HG02938 (cell line): ENCODE measurements around the gene OR2F1.

ENCODE experiments used
- ATAC-seq: cut with Tn5 transposase; IDR thresholded peaks from one replicate; pipeline ENCODE4 v1.9.1; 2021; ENCODE audit warnings: mild to moderate bottlenecking, moderate library complexity; ENCODE audit not compliant: unreplicated experiment

The OR2F1 gene

GRCh38 chr7:143953421-143953820, 1.2 kb upstream of the OR2F1 start:
- ATAC-seq = no peak

GRCh38 chr7:143954135-143954534, 509 bp upstream of the OR2F1 start:
- ATAC-seq = no peak

- ATAC-seq = no peak
These were observed 4.1 kb downstream of the OR2F1 start for GRCh38 chr7:143958781-143959180.

GRCh38 chr7:143960813-143961610, 6.4 kb downstream of the OR2F1 start:
- no peak for ATAC-seq

- no peak for ATAC-seq
These were observed 10.6 kb downstream of the OR2F1 start for GRCh38 chr7:143965280-143965679.

- ATAC-seq = no peak
These were observed 12.8 kb downstream of the OR2F1 start for GRCh38 chr7:143967398-143967797.

- no peak for ATAC-seq
These were observed 19.3 kb downstream of the OR2F1 start for GRCh38 chr7:143973870-143974416.

GRCh38 chr7:143974459-143974858, 19.8 kb downstream of the OR2F1 start:
- ATAC-seq = no peak

GRCh38 chr7:143975617-143976016, 21.0 kb downstream of the OR2F1 start:
- no peak for ATAC-seq

- ATAC-seq = no peak
These were observed 23.9 kb downstream of the OR2F1 start for GRCh38 chr7:143978585-143978984.

GRCh38 chr7:143979359-143979758, 24.7 kb downstream of the OR2F1 start:
- ATAC-seq = no peak

GRCh38 chr7:143979998-143980397, 25.4 kb downstream of the OR2F1 start:
- no peak for ATAC-seq

- no peak for ATAC-seq
These were observed 26.3 kb downstream of the OR2F1 start for GRCh38 chr7:143980746-143981510.

- no peak for ATAC-seq
These were observed 29.3 kb downstream of the OR2F1 start for GRCh38 chr7:143983960-143984359.

- no peak for ATAC-seq
These were observed 32.9 kb downstream of the OR2F1 start for GRCh38 chr7:143987513-143987912.

GRCh38 chr7:143988976-143989745, 34.5 kb downstream of the OR2F1 start:
- no peak for ATAC-seq

- no peak for ATAC-seq
These were observed 38.0 kb downstream of the OR2F1 start for GRCh38 chr7:143992670-143993069.

- no peak for ATAC-seq
These were observed 39.3 kb downstream of the OR2F1 start for GRCh38 chr7:143993924-143994323.

GRCh38 chr7:144000020-144000419, 45.4 kb downstream of the OR2F1 start, which contains the start of gene OR6B1:
TSS of gene OR6B1 (plus strand) at chr7:144000320. CDS start at chr7:144003997, 3,677 bp downstream.
- no peak for ATAC-seq

- no peak for ATAC-seq
These were observed 46.9 kb downstream of the OR2F1 start for GRCh38 chr7:144001543-144001942.

GRCh38 chr7:144004703-144005102, 50.1 kb downstream of the OR2F1 start:
- no peak for ATAC-seq
